GM23338 (cell line): ENCODE results near the gene EXOC4. TPM values are rescaled to one million over a fixed set of nuclear protein-coding genes. Genes with fewer than 3 reads are reported as not detected.

Experiments
- ATAC-seq: fragments of 200-7000 bp; cut with Tn5 transposase; 3 replicates; pipeline ENCODE4 v1.9.1; 2020
- DNase-seq: peaks from one replicate; pipeline ENCODE4 v3.0.0-alpha.2; 2015; ENCODE audit warnings: low spot score
- H2AFZ ChIP-seq: fragments of 200-600 bp; sonication (generic); 2 replicates; pipeline ENCODE4 v1.8.0; 2016; ENCODE audit warnings: antibody characterized with exemption, mild to moderate bottlenecking, moderate library complexity
- H3F3A ChIP-seq: fragments of 200-600 bp; sonication (generic); replicated peaks from 2 replicates; pipeline ENCODE4 v1.8.0; 2017; ENCODE audit warnings: antibody characterized with exemption, mixed run types, low read depth
- H3K27ac ChIP-seq: fragments of 200-600 bp; sonication (generic); 2 replicates; pipeline ENCODE4 v1.6.1; 2016; ENCODE audit warnings: low read depth
- H3K27me3 ChIP-seq: fragments of 200-600 bp; sonication (generic); 2 replicates; pipeline ENCODE4 v1.8.0; 2016; ENCODE audit warnings: mild to moderate bottlenecking, mixed run types, moderate library complexity; ENCODE audit not compliant: insufficient read depth
- H3K36me3 ChIP-seq: fragments of 200-600 bp; sonication (generic); 2 replicates; pipeline ENCODE4 v1.8.0; 2016; ENCODE audit warnings: mild to moderate bottlenecking; ENCODE audit not compliant: insufficient read depth
- H3K4me1 ChIP-seq: fragments of 200-600 bp; sonication (generic); 2 replicates; pipeline ENCODE4 v1.8.0; 2016; ENCODE audit warnings: mild to moderate bottlenecking, moderate library complexity; ENCODE audit not compliant: insufficient read depth
- H3K4me2 ChIP-seq: fragments of 200-600 bp; sonication (generic); 2 replicates; pipeline ENCODE4 v1.7.1; 2017; ENCODE audit warnings: mixed run types
- H3K4me3 ChIP-seq: fragments of 200-600 bp; sonication (generic); 2 replicates; pipeline ENCODE4 v1.6.1; 2016; ENCODE audit warnings: mixed run types
- H3K79me2 ChIP-seq: fragments of 200-600 bp; sonication (generic); replicated peaks from 2 replicates; pipeline ENCODE4 v1.8.0; 2017; ENCODE audit warnings: mild to moderate bottlenecking; ENCODE audit not compliant: insufficient read depth
- H3K9me2 ChIP-seq: fragments of 200-600 bp; sonication (generic); 2 replicates; pipeline ENCODE4 v1.8.0; 2017; ENCODE audit not compliant: insufficient read depth
- H4K20me1 ChIP-seq: fragments of 200-600 bp; sonication (generic); replicated peaks from 2 replicates; pipeline ENCODE4 v1.8.0; 2017; ENCODE audit warnings: mild to moderate bottlenecking; ENCODE audit not compliant: insufficient read depth
- H3K27ac Mint-ChIP-seq: 2 replicates; pipeline ENCODE4 v1.8.0; 2020; ENCODE audit warnings: inconsistent platforms, mild to moderate bottlenecking, moderate library complexity, mixed read lengths
- H3K27me3 Mint-ChIP-seq: 3 replicates; pipeline ENCODE4 v1.8.0; 2022; ENCODE audit warnings: low read depth, mild to moderate bottlenecking, moderate library complexity, mixed read lengths, inconsistent platforms; ENCODE audit not compliant: insufficient read depth, poor library complexity
- H3K36me3 Mint-ChIP-seq: 3 replicates; pipeline ENCODE4 v1.8.0; 2021; ENCODE audit warnings: low read depth, mild to moderate bottlenecking, inconsistent platforms, moderate library complexity, mixed read lengths
- H3K4me1 Mint-ChIP-seq: 3 replicates; pipeline ENCODE4 v1.8.0; 2020; ENCODE audit warnings: mild to moderate bottlenecking, inconsistent platforms, mixed read lengths
- H3K4me3 Mint-ChIP-seq: 3 replicates; pipeline ENCODE4 v1.8.0; 2021; ENCODE audit warnings: moderate library complexity, mild to moderate bottlenecking, inconsistent platforms, mixed read lengths
- H3K9me3 Mint-ChIP-seq: 3 replicates; pipeline ENCODE4 v1.8.0; 2020; ENCODE audit warnings: moderate library complexity, mild to moderate bottlenecking, inconsistent platforms, mixed read lengths
- CREB1 ChIP-seq: fragments of 250-450 bp; sonication (Bioruptor Pico); IDR thresholded peaks from 2 replicates; pipeline ENCODE4 v1.5.0; 2020; ENCODE audit warnings: low read depth, mild to moderate bottlenecking, moderate library complexity
- CTCF ChIP-seq, 2 experiments: fragments of 200-600 bp in 1 of 2; sonication (generic) in 1 of 2; conservative IDR thresholded peaks; 2 replicates each; pipeline versions ENCODE4 v1.5.1 to v1.6.1; 2016 to 2017; ENCODE audit warnings: antibody characterized with exemption in 2 of 2, low read depth in 2 of 2, mild to moderate bottlenecking in 2 of 2, moderate library complexity in 1 of 2
- EZH2 ChIP-seq: fragments of 200-600 bp; sonication (generic); IDR thresholded peaks from one replicate; pipeline ENCODE4 v1.8.0; 2017; ENCODE audit warnings: antibody characterized with exemption, mild to moderate bottlenecking, low read depth; ENCODE audit not compliant: unreplicated experiment
- EZH2phosphoT487 ChIP-seq: fragments of 200-600 bp; sonication (generic); IDR thresholded peaks from one replicate; pipeline ENCODE4 v1.8.1; 2018; ENCODE audit warnings: antibody characterized with exemption; ENCODE audit not compliant: unreplicated experiment
- JUNB ChIP-seq: IDR thresholded peaks from one replicate; pipeline ENCODE4 v1.6.1; 2016; ENCODE audit warnings: antibody characterized with exemption; ENCODE audit not compliant: unreplicated experiment
- NANOG ChIP-seq: IDR thresholded peaks from 2 replicates; pipeline ENCODE4 v1.6.1; 2016; ENCODE audit warnings: antibody characterized with exemption, borderline replicate concordance
- POLR2AphosphoS5 ChIP-seq: IDR thresholded peaks from 2 replicates; pipeline ENCODE4 v1.6.1; 2016; ENCODE audit warnings: antibody characterized with exemption, low read depth
- REST ChIP-seq: IDR thresholded peaks from one replicate; pipeline ENCODE4 v1.6.1; 2018; ENCODE audit warnings: antibody characterized with exemption; ENCODE audit not compliant: unreplicated experiment
- STAT1 ChIP-seq: IDR thresholded peaks from one replicate; pipeline ENCODE4 v1.6.1; 2016; ENCODE audit warnings: antibody characterized with exemption; ENCODE audit not compliant: unreplicated experiment
- ZNF114 ChIP-seq: fragments of 250-450 bp; sonication (Bioruptor Pico); IDR thresholded peaks from 2 replicates; pipeline ENCODE4 v1.5.0; 2020; ENCODE audit warnings: mild to moderate bottlenecking, moderate library complexity
- ZNF331 ChIP-seq: fragments of 250-450 bp; sonication (Bioruptor Pico); IDR thresholded peaks from 2 replicates; pipeline ENCODE4 v1.5.0; 2020; ENCODE audit warnings: low read depth, mild to moderate bottlenecking, moderate library complexity
- polyA plus RNA-seq: library from polyadenylated mRNA; unstranded; fragments of >200 nt; fragmentation: Nextera tagmentation; extraction: Ambion mirVana; gene quantifications from 2 replicates; pipeline ENCODE4 v1.2.1, GENCODE V29; 2016
- total RNA-seq: library from RNA; depleted of rRNA; stranded (reverse); fragments of >200 nt; shearing (Covaris generic); gene quantifications from 2 replicates; pipeline ENCODE4 v1.2.3, GENCODE V29; 2014

Gene EXOC4
- total and polyA plus RNA-seq, 2 experiments from 2014 or later: 37.5 to 52.7 TPM

- Histone ChIP-seq H2AFZ (no peak overlapping the region), H3K27me3 (no peaks in the 10 kb centered on the region), H3K9me2 (no peaks in the 10 kb centered on the region), H3K36me3 (no peaks in the 10 kb centered on the region), H4K20me1 (no peaks in the 10 kb centered on the region), H3K4me2 (no peak overlapping the region), H3K4me3 (no peak overlapping the region), H3F3A (no peaks in the 10 kb centered on the region), H3K4me1 (peaks cover 12% of the 10 kb centered on the region; the same call in 1 of the 2 replicates), H3K79me2 (no peaks in the 10 kb centered on the region), H3K27ac (no peak overlapping the region)
- Mint-ChIP-seq H3K27ac (no peak overlapping the region), H3K4me3 (no peak overlapping the region), H3K4me1 (peaks cover 22% of the 10 kb centered on the region; the same call in 2 of the 3 replicates), H3K27me3 (no peaks in the 10 kb centered on the region), H3K9me3 (no peaks in the 10 kb centered on the region; the same call in 2 of the 3 replicates), H3K36me3 (no peaks in the 10 kb centered on the region)
- no peak for DNase-seq
- no peak for ATAC-seq
- TF ChIP-seq ZNF114 (CRISPR knock-in tag): no peak
- TF ChIP-seq ZNF331 (CRISPR knock-in tag): no peak
Measured at GRCh38 chr7:133688483-133689239, 435.8 kb downstream of the EXOC4 start.

GRCh38 chr7:133690740-133691139, 437.9 kb downstream of the EXOC4 start:
- Histone ChIP-seq H3K9me2 (no peaks in the 10 kb centered on the region), H3K27me3 (no peaks in the 10 kb centered on the region), H3K4me2 (no peak overlapping the region), H3K27ac (no peak overlapping the region), H3K36me3 (no peaks in the 10 kb centered on the region), H2AFZ (no peak overlapping the region), H3F3A (no peaks in the 10 kb centered on the region), H3K4me1 (peaks cover 12% of the 10 kb centered on the region; the same call in 1 of the 2 replicates), H4K20me1 (no peaks in the 10 kb centered on the region), H3K4me3 (no peak overlapping the region), H3K79me2 (no peaks in the 10 kb centered on the region)
- no peaks in the 10 kb centered on the region; the same call in 2 of the 3 replicates for H3K9me3 Mint-ChIP-seq
- H3K4me3 Mint-ChIP-seq: no peak overlapping the region
- H3K27ac Mint-ChIP-seq: no peak overlapping the region
- H3K27me3 Mint-ChIP-seq: no peaks in the 10 kb centered on the region
- peaks cover 22% of the 10 kb centered on the region; the same call in 2 of the 3 replicates for H3K4me1 Mint-ChIP-seq
- DNase-seq (no peak), ATAC-seq (no peak)
- no peaks in the 10 kb centered on the region for H3K36me3 Mint-ChIP-seq
- no peak for TF ChIP-seq REST
- TF ChIP-seq JUNB: no peak
- TF ChIP-seq EZH2: no peak
- no peak for TF ChIP-seq CTCF (conservative IDR thresholded peaks at IDR 0.05; ENCODE audit: low read depth in 2 of 2)
- TF ChIP-seq ZNF331 (CRISPR knock-in tag): no peak
- no peak for TF ChIP-seq CREB1 (CRISPR knock-in tag)
- TF ChIP-seq NANOG: no peak
- no peak for TF ChIP-seq EZH2phosphoT487
- no peak for TF ChIP-seq ZNF114 (CRISPR knock-in tag)
- TF ChIP-seq STAT1: no peak
- TF ChIP-seq POLR2AphosphoS5: no peak
